Keratinocyte (primary cell): ENCODE results near the gene CDC14B. TPM values are rescaled to one million over a fixed set of nuclear protein-coding genes. Genes with fewer than 3 reads are reported as not detected.

Experiments
- DNase-seq: peaks from one replicate; pipeline ENCODE4 v3.0.0-alpha.2; 2011; ENCODE audit warnings: low read depth, missing footprints, low spot score
- FAIRE-seq: peaks from 2 replicates; lab custom pipeline; 2011; peaks lifted over from hg19 to GRCh38; lab: Jason Lieb, UNC
- H2AFZ ChIP-seq: 2 replicates; pipeline ENCODE4 v1.6.0; 2012; ENCODE audit warnings: low read length, control low read depth, inconsistent platforms; ENCODE audit not compliant: control insufficient read depth
- H3K27ac ChIP-seq: 2 replicates; pipeline ENCODE4 v1.5.1; 2011; ENCODE audit warnings: low read length; ENCODE audit not compliant: control insufficient read depth, insufficient read depth
- H3K27me3 ChIP-seq: 3 replicates; pipeline ENCODE4 v1.6.0; 2011; ENCODE audit warnings: low read length; ENCODE audit not compliant: control insufficient read depth, insufficient read depth; ENCODE audit errors: extremely low read depth
- H3K36me3 ChIP-seq, 2 experiments: 2 replicates in 1 of 2; 3 replicates in 1 of 2; pipeline ENCODE4 v1.5.1; 2011; ENCODE audit warnings: low read length in 2 of 2, mild to moderate bottlenecking in 1 of 2; ENCODE audit not compliant: control insufficient read depth in 2 of 2, insufficient read depth in 2 of 2; ENCODE audit errors: extremely low read depth in 1 of 2
- H3K4me1 ChIP-seq: 3 replicates; pipeline ENCODE4 v1.5.1; 2011; ENCODE audit warnings: low read length; ENCODE audit not compliant: control insufficient read depth, insufficient read depth; ENCODE audit errors: extremely low read depth
- H3K4me2 ChIP-seq: 3 replicates; pipeline ENCODE4 v1.6.0; 2011; ENCODE audit warnings: low read depth, low read length; ENCODE audit not compliant: control insufficient read depth, insufficient read depth; ENCODE audit errors: extremely low read depth
- H3K4me3 ChIP-seq, 3 experiments: fragments of 200-600 bp in 1 of 3; sonication (generic) in 1 of 3; 2 replicates in 2 of 3; 3 replicates in 1 of 3; pipeline ENCODE4 v1.5.1; 2011 to 2016; ENCODE audit warnings: low read length in 3 of 3, mild to moderate bottlenecking in 3 of 3, control low read depth in 2 of 3, inconsistent platforms in 1 of 3, low read depth in 1 of 3, mixed read lengths in 1 of 3, mixed run types in 1 of 3, moderate library complexity in 1 of 3; ENCODE audit not compliant: control insufficient read depth in 2 of 3, insufficient read depth in 2 of 3; ENCODE audit errors: extremely low read depth in 1 of 3
- H3K79me2 ChIP-seq: 2 replicates; pipeline ENCODE4 v1.6.0; 2012; ENCODE audit warnings: low read length; ENCODE audit not compliant: control insufficient read depth, insufficient read depth
- H3K9ac ChIP-seq: 3 replicates; pipeline ENCODE4 v1.6.0; 2011; ENCODE audit warnings: low read length; ENCODE audit not compliant: control insufficient read depth, insufficient read depth; ENCODE audit errors: extremely low read depth
- H3K9me1 ChIP-seq: 3 replicates; pipeline ENCODE4 v1.6.0; 2011; ENCODE audit warnings: low read length; ENCODE audit not compliant: control insufficient read depth, insufficient read depth; ENCODE audit errors: extremely low read depth
- H3K9me3 ChIP-seq: 2 replicates; pipeline ENCODE4 v1.5.1; 2012; ENCODE audit warnings: low read depth, low read length; ENCODE audit not compliant: control insufficient read depth
- H4K20me1 ChIP-seq: 3 replicates; pipeline ENCODE4 v1.6.0; 2011; ENCODE audit warnings: low read length; ENCODE audit not compliant: control insufficient read depth, insufficient read depth; ENCODE audit errors: extremely low read depth
- EZH2 ChIP-seq: IDR thresholded peaks from one replicate; pipeline ENCODE4 v1.6.1; 2012; ENCODE audit warnings: inconsistent platforms, mild to moderate bottlenecking, low read length, moderate library complexity
- dilution Hi-C: fragments of 300-500 bp; cut with MboI; formaldehyde crosslinking; loops from one replicate; pipeline ENCODE4 v1.7.0; 2020; ENCODE audit warnings: low sequenced_read_pairs; ENCODE audit not compliant: extremely low pct_ligation_motif_present
- polyA plus RNA-seq, 5 experiments: library from polyadenylated mRNA; depleted of rRNA in 3 of 5; stranded (reverse) in 3 of 5; stranded (forward) in 1 of 5; unstranded in 1 of 5; fragments of >200 nt; gene quantifications; 1 replicate in 1 of 5; 2 replicates in 3 of 5; 3 replicates in 1 of 5; pipeline versions ENCODE4 v1.2.1 to v1.2.3, GENCODE V29; 2011 to 2012; ENCODE audit warnings: missing spikeins in 2 of 5, low read depth in 1 of 5, low replicate concordance in 1 of 5
- TF ChIP-seq, protein P1 (sequence below), 3 experiments: IDR thresholded peaks in 1 of 3; conservative IDR thresholded peaks in 1 of 3; optimal IDR thresholded peaks in 1 of 3; 2 replicates in 2 of 3; 3 replicates in 1 of 3; pipeline versions ENCODE3 to v1.5.1; 2011; ENCODE audit warnings: low read length in 3 of 3, mild to moderate bottlenecking in 3 of 3, moderate library complexity in 2 of 3, control low read depth in 1 of 3, inconsistent platforms in 1 of 3; ENCODE audit not compliant: insufficient read depth in 2 of 3; ENCODE audit errors: extremely low read depth in 1 of 3

CDC14B gene
- polyA plus RNA-seq, 1 donor (not counting 4 experiments of a cell fraction or from before 2014, with no cell fraction given) = 7.5 TPM

DNA sequence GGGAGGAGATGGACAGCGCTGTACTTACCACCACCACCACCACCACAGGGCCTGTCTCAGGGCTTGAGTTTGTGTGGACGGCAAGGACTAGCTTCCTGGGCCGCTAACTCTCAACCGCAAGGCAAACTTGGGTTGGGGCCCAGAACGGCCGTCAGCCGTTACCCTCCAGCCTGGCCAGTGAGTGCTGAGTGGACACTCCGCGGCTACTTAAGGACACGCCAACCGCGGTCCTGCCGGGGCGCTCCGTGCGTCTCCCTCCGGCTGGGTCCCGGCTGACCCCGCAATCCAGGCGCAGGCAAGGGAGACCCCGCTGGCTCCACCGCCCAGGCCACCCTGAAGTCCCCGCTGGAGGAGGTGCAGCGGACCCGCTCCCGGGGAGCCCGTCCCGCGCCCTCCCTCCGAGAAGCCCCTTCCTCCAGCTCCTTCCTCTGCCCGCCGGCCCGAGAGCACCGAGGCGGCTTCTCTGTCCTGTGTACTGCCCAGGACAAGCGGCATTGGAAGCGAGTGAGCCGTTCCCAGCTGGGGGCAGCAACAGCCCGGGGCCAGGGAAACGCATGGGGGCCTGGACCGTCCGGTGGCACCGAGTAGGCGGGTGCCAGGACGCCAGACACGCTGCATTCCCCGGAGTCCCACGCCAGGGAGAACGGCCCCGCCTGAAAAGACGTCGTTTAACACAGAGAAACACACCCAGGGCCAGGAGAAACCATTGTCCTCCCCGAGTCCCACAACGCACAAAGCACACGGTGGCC lies 123.1 kb downstream of the CDC14B start:
- Histone ChIP-seq H3K4me3 (no peak overlapping the region), H3K27ac (no peak overlapping the region), H2AFZ (no peak overlapping the region), H3K27me3 (no peaks in the 10 kb centered on the region), H3K9ac (no peak overlapping the region), H3K79me2 (no peaks in the 10 kb centered on the region), H3K4me1 (no peaks in the 10 kb centered on the region), H3K36me3 (peaks cover 0 to 5% of the 10 kb centered on the region in 2 experiments), H3K9me3 (no peaks in the 10 kb centered on the region), H3K4me2 (no peak overlapping the region), H4K20me1 (no peaks in the 10 kb centered on the region), H3K9me1 (no peaks in the 10 kb centered on the region)
- TF ChIP-seq, protein P1, sequence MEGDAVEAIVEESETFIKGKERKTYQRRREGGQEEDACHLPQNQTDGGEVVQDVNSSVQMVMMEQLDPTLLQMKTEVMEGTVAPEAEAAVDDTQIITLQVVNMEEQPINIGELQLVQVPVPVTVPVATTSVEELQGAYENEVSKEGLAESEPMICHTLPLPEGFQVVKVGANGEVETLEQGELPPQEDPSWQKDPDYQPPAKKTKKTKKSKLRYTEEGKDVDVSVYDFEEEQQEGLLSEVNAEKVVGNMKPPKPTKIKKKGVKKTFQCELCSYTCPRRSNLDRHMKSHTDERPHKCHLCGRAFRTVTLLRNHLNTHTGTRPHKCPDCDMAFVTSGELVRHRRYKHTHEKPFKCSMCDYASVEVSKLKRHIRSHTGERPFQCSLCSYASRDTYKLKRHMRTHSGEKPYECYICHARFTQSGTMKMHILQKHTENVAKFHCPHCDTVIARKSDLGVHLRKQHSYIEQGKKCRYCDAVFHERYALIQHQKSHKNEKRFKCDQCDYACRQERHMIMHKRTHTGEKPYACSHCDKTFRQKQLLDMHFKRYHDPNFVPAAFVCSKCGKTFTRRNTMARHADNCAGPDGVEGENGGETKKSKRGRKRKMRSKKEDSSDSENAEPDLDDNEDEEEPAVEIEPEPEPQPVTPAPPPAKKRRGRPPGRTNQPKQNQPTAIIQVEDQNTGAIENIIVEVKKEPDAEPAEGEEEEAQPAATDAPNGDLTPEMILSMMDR (optimal IDR thresholded peaks at IDR 0.05 in 1 of 3, IDR thresholded peaks at IDR 0.05 in 1 of 3, conservative IDR thresholded peaks at IDR 0.05 in 1 of 3; ENCODE audit: extremely low read depth in 1 of 3, insufficient read depth in 2 of 3, low read length in 3 of 3) = no peak
- TF ChIP-seq EZH2 = no peak
- dilution Hi-C loops = no loop called here
- FAIRE-seq = no peak
- DNase-seq = no peak

- dilution Hi-C loops = no loop called here
- H3K4me3 ChIP-seq = no peak overlapping the region
- H3K79me2 ChIP-seq = no peaks in the 10 kb centered on the region
- no peak for TF ChIP-seq EZH2
- H3K9me1 ChIP-seq = no peaks in the 10 kb centered on the region
- no peak overlapping the region for H2AFZ ChIP-seq
- H3K4me1 ChIP-seq = no peaks in the 10 kb centered on the region
- no peak for FAIRE-seq
- H3K4me2 ChIP-seq = no peak overlapping the region
- H3K36me3 ChIP-seq = peaks cover 0 to 8% of the 10 kb centered on the region in 2 experiments
- no peaks in the 10 kb centered on the region for H3K27me3 ChIP-seq
- no peaks in the 10 kb centered on the region for H3K9me3 ChIP-seq
- H3K27ac ChIP-seq = no peak overlapping the region
- H4K20me1 ChIP-seq = no peaks in the 10 kb centered on the region
- no peak for DNase-seq
- H3K9ac ChIP-seq = no peak overlapping the region
Measured at GRCh38 chr9:96495341-96495740, 124.3 kb downstream of the CDC14B start.
